ENCODE results near the gene MZF1. TPM values are rescaled to one million over a fixed set of nuclear protein-coding genes. Genes with fewer than 3 reads are reported as not detected.

The MZF1 gene
- total and polyA plus RNA-seq, 9 of the 15 experiments (the other 6 are each of a cell fraction or from before 2014, with no cell fraction given): 0.31 to 29.3 (median 11.5) TPM

- TF ChIP-seq CXXC5 (CRISPR knock-in tag; IDR thresholded peaks at IDR 0.05): peak; percentile 89
- TF ChIP-seq ZKSCAN1 (IDR thresholded peaks at IDR 0.05; ENCODE audit: low read depth, low read length): 0 out of 2 replicates have a peak, but pooled peaks have one; percentile 9
- no peak for TF ChIP-seq TCF7L2 (IDR thresholded peaks at IDR 0.05; ENCODE audit: low read depth, low read length)
- no peak for TF ChIP-seq ZHX1 (conservative IDR thresholded peaks at IDR 0.05; ENCODE audit: low read length)
- no peak for TF ChIP-seq ZFP36 (IDR thresholded peaks at IDR 0.05; ENCODE audit: low read depth, low read length, partially characterized antibody)
- TF ChIP-seq MLX (CRISPR knock-in tag; conservative IDR thresholded peaks at IDR 0.05): peak in 1 of 2 experiments; percentile 50; a peak in 1 of 4 replicates
- no peak; the same call in 1 of the 2 replicates for TF ChIP-seq ZNF780A (CRISPR knock-in tag; IDR thresholded peaks at IDR 0.05)
- TF ChIP-seq TSHZ1 (CRISPR knock-in tag; IDR thresholded peaks at IDR 0.05): no peak
- TF ChIP-seq ZNF224 (CRISPR knock-in tag; IDR thresholded peaks at IDR 0.05): 0 out of 2 replicates have a peak, but pooled peaks have one; percentile 54
- TF ChIP-seq ZNF12 (CRISPR knock-in tag; IDR thresholded peaks at IDR 0.05): no peak
- TF ChIP-seq PTBP1 (IDR thresholded peaks at IDR 0.05; ENCODE audit: low read depth, low read length): 0 out of 2 replicates have a peak, but pooled peaks have one; percentile 30
- TF ChIP-seq HNRNPL (IDR thresholded peaks at IDR 0.05; ENCODE audit: low read depth, low read length): no peak
- TF ChIP-seq SUPT5H (IDR thresholded peaks at IDR 0.05): peak; percentile 89
- TF ChIP-seq CBX5 (IDR thresholded peaks at IDR 0.05; ENCODE audit: borderline replicate concordance, low read depth): 0 out of 2 replicates have a peak, but pooled peaks have one; percentile 12
- TF ChIP-seq ZNF764 (CRISPR knock-in tag; IDR thresholded peaks at IDR 0.05; ENCODE audit: low read depth): no peak
- no peak for TF ChIP-seq XRCC4 (IDR thresholded peaks at IDR 0.05; ENCODE audit: extremely low read depth, insufficient read depth, insufficient read length)
- peak; percentile 81 for TF ChIP-seq MYC (IDR thresholded peaks at IDR 0.05; ENCODE audit: low read depth, low read length)
- TF ChIP-seq MYC (CRISPR knock-in tag; IDR thresholded peaks at IDR 0.05; ENCODE audit: borderline replicate concordance, low read depth): peak; percentile 71; the same call in 1 of the 2 replicates
- no peak for TF ChIP-seq PHF21A (IDR thresholded peaks at IDR 0.05; ENCODE audit: borderline replicate concordance, low read depth)
- no peak for TF ChIP-seq NCOA4 (IDR thresholded peaks at IDR 0.05; ENCODE audit: partially characterized antibody)
These were observed 18.4 kb downstream of the MZF1 start, which contains the start of gene CHMP2A (continued) for GRCh38 chr19:58554494-58555368.

All from K562 (cell line).